Uterus (tissue), 2 donors: Measurements from ENCODE around the gene CD109.

Source experiments
- POLR2A ChIP-seq, 2 donors: fragments of 450-650 bp; IDR thresholded peaks; one replicate each; pipeline ENCODE4 v1.6.1; 2016; ENCODE audit warnings: antibody characterized with exemption in 2 of 2, mild to moderate bottlenecking in 1 of 2, moderate library complexity in 1 of 2
- TF ChIP-seq, protein P1 (sequence below), 4 experiments: fragments of 200-600 bp in 2 of 4; fragments of 450-650 bp in 2 of 4; sonication (generic) in 2 of 4; IDR thresholded peaks; one replicate each; pipeline ENCODE4 v1.5.1; 2016 to 2019; ENCODE audit warnings: antibody characterized with exemption in 4 of 4, mild to moderate bottlenecking in 2 of 4, moderate library complexity in 1 of 4

DNA sequence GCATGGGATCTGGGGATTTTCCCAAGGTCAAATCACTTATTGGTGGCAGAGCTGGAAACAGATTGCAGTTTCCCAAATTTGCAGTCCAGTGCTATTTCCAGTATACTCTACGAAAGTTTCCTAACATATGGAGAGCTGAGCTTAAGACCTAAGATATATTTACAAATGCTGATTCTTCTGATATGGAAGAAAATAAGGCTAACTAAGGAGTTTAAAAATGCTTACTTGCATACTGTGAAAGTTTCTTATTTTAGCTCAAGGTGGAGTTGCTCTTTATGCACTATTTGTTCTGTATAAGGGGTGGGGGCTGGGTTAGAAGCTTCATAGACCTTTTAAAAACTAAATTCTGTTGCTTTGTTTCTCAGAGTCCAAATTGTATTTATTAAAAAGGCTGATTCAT is 7.5 kb downstream of the CD109 start:
- no peak for TF ChIP-seq POLR2A (IDR thresholded peaks at IDR 0.05)
- TF ChIP-seq, protein P1, sequence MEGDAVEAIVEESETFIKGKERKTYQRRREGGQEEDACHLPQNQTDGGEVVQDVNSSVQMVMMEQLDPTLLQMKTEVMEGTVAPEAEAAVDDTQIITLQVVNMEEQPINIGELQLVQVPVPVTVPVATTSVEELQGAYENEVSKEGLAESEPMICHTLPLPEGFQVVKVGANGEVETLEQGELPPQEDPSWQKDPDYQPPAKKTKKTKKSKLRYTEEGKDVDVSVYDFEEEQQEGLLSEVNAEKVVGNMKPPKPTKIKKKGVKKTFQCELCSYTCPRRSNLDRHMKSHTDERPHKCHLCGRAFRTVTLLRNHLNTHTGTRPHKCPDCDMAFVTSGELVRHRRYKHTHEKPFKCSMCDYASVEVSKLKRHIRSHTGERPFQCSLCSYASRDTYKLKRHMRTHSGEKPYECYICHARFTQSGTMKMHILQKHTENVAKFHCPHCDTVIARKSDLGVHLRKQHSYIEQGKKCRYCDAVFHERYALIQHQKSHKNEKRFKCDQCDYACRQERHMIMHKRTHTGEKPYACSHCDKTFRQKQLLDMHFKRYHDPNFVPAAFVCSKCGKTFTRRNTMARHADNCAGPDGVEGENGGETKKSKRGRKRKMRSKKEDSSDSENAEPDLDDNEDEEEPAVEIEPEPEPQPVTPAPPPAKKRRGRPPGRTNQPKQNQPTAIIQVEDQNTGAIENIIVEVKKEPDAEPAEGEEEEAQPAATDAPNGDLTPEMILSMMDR (IDR thresholded peaks at IDR 0.05), result no peak
